Left cardiac atrium (tissue), 4 donors: ENCODE results near the gene HEATR9. TPM values are rescaled to one million over a fixed set of nuclear protein-coding genes. Genes with fewer than 3 reads are reported as not detected.

ENCODE experiments used
- ATAC-seq, 2 donors: fragments of 200-7000 bp; cut with Tn5 transposase; one replicate each; pipeline ENCODE4 v1.9.1; 2020; ENCODE audit warnings: mild to moderate bottlenecking in 2 of 2, moderate library complexity in 2 of 2
- DNase-seq: peaks from one replicate; pipeline ENCODE4 v3.0.0-alpha.2; 2020
- intact Hi-C, 2 donors: fragments of 100-400 bp; cut with DNase I; formaldehyde crosslinking; loops; one replicate each; pipeline versions ENCODE4 v1.14.1 to v1.15.1; 2022 to 2023
- total RNA-seq, 2 donors: library from RNA; stranded (reverse); fragmentation: NEBNext Ultra II Directional; extraction: Animal tissue kit (Norgen Biotek cat#: 25700); gene quantifications; one replicate each; pipeline ENCODE4 v1.2.1, GENCODE V29; 2021
- donor health status: DM: no; HTN: yes; CAD: no.
- donor health status: DM: no; HTN: yes; CAD: no; lungs with severe emphysema.
- donor health status: DM: yes; HTN: yes; CAD: no.
- donor health status: Dilated cardiomyopathy.

The HEATR9 gene
- total RNA-seq, 2 donors from 2014 or later, result not detected

DNA sequence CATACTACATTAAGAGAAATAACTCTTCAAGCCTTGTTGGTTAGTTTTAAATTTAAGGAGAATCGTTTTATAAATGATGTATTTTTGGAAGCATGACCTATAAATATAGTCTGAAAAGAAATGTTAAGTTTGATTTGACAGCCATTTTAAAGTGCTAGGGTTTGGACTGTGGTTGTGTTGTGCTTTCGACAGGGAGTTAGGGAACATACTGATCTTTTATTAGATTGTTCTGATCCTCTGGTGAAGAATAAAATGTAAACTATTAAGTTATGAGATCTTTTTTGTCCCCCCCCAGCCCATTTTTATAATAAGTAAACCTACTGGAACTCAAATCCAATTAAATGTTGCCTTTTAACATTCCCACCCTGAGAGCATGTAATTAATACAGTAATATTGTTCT lies 47.4 kb downstream of the HEATR9 start:
- intact Hi-C loops, result no loop called here
- no peak for DNase-seq
- no peak for ATAC-seq

DNA sequence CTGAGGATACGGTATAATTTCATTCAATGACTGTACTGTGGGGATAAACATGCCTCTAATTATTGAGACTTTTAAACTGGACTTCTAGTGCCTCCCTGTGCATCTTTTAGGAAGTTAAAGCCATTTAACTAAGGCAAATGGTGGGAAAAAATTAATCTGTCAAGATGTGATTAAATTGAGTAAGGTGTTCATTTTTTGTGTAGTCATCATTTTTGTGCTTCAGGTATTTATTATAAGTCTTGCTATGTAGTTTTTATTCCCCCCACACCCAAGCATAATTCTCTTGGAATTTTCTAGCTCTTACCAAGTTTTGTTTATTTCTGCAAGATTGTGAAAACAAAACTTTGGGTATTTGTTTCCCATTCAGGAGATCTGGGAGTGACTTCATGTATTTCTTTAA lies 49.2 kb downstream of the HEATR9 start:
- intact Hi-C loops, result no loop called here
- ATAC-seq, result no peak
- DNase-seq, result no peak

DNA sequence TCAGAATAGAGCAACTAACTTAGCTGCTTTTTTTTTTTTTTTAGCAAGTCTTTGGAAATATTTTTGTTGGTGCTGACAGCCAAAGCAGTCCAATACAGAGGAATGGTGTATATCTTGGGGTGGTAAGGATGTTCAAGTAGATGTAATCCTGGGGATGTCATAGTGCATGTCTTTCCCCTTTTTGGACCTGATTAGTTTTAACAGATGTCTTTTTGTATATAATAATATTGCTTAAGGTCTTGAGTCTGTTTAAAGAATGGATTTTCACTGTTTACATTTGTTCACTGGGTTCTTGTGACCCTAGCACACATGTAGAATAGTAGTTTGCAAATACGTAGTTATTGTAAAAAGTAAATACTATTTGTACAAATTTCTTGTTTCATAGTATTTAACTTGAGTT lies 51.5 kb downstream of the HEATR9 start:
- ATAC-seq, result no peak
- DNase-seq, result no peak
- intact Hi-C loops, result no loop called here

DNA sequence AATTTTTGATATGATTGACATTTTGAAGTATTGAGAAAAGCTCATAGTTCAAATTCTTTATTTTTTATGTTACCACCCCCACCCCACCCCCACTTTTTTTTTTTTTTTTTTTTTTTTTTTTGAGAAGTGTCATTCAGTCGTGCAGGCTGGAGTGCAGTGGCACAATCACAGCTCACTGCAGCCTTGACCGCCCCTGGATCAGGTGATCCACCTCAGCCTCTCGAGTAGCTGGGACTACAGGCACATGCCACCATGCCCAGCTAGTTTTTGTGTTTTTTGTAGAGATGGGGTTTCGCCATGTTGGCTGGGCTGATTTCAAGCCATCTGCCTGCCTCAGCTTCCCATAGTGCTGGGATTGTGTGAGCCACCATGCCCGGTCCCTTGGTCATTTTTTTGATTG lies 52.0 kb downstream of the HEATR9 start:
- ATAC-seq (no peak), DNase-seq (no peak)
- intact Hi-C loops, result no loop called here

DNA sequence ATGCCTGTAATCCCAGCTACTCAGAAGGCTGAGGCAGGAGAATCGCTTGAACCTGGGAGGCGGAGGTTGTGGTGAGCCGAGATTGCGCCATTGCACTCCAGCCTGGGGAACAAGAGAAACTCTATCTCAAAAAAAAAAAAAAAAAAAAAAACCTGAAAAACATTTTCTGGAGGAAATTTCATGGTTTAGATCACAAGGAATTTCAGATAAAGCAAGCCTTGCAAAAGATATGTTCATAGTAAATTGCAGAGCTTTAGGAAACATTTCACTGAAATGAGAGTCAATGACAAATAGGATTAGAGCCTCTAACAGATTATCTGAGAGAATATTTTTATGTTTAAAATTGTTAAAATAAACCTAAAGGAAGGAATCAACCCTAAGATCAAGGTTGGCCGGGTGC lies 56.2 kb downstream of the HEATR9 start:
- DNase-seq, result no peak
- no peak for ATAC-seq
- intact Hi-C loops, result no loop called here

DNA sequence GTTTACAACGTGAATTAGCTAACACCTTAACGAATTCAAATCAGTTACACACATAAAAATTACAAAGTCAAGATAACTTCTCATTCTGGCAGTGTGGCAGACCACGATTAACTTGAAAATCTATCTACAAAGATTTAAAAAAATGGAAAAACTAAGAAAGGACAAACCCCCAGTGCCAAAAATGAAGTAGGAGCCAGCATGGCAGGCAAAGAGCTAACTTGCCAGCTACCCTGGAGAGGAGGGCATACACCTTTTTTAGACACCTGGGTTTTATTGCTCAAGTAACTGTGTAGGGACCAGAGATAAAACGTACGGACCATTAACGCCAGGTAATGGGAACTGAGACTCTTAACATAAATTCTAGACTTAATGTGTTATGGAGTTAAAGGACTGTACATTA lies 56.9 kb downstream of the HEATR9 start:
- intact Hi-C loops, result no loop called here
- no peak for ATAC-seq
- no peak for DNase-seq

DNA sequence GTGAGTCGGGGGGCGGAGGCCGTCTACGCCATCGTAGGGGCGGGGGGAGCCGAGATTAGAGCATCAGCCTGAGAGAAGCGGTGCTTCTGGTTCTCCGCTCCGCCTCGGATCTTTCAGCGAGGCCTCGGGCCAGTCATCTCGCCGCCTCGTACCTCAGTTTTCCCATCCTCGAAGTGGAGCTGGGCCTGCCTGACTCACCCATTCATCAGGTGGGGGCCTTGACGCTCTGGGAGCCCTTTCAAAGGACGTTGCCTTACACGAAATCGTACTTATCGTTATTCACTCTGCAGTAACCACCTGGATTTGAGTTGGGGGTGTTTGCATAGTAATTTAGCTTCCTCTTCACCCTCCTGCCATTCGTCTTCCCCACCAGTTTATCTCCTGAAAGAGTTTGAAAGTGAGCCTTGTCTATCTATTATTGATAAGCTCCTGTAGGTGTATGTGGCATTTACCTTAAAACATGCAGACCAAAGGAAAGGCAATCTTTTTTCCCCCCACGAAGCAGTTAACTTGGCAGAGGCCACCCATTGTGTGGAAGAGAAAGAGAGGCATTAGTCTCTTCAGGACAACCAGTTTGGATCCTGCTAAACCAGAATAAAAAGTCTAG lies 58.7 kb downstream of the HEATR9 start:
- intact Hi-C loops, result loop anchor here in 1 of 2 donors (2.0 kb wide), 1 partner anchor 45 kb away; no protein-coding TSS in a partner anchor
- ATAC-seq (peak in 1 of 2 donors; percentile 29), DNase-seq (no peak)

DNA sequence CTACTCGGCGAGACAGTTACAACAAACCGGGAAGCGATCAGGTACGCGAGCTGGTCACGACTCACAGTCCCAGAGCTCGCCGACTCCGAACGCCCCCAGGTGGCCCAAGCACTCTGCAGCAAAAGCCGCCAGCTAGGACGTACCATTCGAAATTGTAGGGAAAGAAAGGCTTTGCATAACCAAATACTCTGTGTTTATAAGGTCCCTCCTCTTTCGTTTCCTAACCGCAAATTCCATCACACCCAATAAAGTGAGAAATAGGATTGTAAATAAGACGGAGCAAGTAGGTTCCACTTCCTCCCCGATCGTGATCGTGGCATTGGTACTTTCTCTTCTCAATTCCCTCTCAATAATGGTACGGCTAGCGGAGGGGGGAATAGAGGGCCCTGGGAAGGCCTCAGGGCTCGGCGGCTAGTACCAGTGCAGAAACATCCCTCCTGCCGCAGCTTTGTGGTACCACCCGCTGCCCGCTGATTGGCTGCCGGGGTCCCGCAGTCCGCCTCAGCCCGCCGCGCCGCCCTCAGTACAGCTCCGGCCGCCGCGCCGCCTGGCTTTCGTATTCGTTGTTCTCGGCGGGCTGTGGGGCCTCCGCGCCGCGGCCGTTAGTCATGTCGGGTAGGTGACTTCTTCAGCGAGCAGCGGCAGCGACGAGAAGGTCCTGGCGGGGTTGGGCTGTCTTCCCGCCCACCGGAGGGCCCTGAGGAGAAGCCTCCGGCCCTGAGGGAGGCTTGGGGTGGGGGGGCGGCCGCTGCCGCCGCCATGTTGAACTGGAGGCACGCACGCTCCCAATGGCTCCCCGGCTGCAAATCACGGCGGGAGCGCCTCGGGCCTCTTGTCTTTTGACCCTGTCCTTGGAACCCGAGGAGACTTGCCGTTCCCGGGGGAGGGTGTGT lies 59.5 kb downstream of the HEATR9 start, which contains the start of gene TAF15:
Gene TAF15, plus strand, starts transcription at position 523 of the 893 bp plus-strand sequence. Its CDS starts 86 bp downstream, at position 609.
- DNase-seq (peak; percentile 96), ATAC-seq (peak; percentile 98 to 99)
- intact Hi-C loops, result loop anchor here in 1 of 2 donors (2.0 kb wide), 1 partner anchor 44 kb away; no protein-coding TSS in a partner anchor

DNA sequence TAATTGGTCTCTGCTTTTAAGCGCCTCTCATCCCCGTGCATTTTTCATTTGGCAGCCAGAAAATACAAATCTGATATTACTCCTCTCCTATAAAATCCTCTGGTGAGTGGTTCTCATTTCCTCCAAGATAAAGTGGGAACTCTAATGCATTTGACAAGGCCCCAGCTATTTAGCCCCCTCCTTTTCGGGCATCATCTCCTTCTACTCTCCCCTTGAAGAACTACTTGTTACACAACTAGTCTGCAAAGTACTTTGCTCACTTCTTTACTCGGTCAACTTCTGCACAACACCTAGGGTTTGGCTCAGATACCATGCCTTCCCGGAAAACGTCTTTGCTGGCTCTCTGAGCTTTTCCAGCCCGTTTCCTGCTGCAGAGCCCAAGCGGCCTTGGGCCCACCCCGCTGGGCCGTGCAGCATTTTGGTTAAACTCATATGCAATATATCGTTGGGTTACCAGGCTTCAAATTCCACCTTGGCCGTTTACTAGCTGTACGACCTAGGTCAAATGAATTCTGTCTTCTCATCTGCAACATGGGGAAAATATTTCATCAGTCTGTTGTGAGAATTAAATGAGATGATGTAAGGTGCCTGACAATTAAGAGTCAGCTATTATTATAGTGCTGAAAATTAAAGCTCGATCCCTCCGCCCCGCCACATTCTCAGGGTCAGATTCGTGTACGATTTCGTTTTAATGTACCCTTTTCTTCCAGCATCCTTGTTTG lies 60.3 kb downstream of the HEATR9 start:
- DNase-seq (no peak), ATAC-seq (no peak)
- intact Hi-C loops, result loop anchor here in 1 of 2 donors (2.0 kb wide), 1 partner anchor 44 kb away; no protein-coding TSS in a partner anchor

DNA sequence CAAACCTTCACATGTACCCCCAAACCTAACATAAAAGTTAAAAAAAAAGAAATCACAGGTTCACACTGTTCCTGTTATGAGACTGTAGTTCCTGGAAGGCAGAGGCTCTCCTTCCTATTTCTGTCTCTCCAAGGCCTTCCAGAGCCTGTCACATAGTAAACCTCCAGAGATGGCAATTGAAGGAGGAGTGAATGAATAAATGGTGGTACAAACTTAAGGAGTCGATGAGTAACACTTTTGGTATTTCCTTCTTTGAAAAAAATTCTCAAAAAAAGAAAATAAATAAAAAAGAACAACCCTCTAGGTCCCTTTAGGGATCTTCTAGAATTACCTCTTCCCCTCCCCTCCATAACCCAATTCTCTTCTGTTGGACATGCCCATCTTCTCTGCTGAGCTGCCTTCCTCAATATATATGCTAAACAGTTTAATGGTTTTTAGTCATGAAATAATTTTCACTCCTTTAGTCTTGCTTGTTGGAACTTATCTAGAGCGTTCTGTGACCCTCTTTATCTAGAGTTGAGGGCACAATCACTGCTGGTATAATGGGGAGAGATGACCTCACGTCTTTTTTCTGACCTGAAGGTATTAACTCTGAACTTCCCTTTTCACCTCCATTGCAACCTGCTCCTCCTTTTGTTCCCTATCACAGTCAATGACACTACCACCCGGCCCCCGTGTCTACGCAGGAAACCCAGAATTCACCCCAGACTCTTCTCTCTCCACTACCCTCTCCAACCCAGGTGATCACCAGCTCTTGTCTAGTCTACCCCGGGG lies 61.1 kb downstream of the HEATR9 start:
- intact Hi-C loops, result loop anchor here in 1 of 2 donors (2.0 kb wide), 1 partner anchor 43 kb away; no protein-coding TSS in a partner anchor
- ATAC-seq, result no peak
- no peak for DNase-seq

Other genes starting within 250 kb of the HEATR9 start
- 10 to 100 TPM; 23.9 to 24.7 TPM for gene RASL10B, start 137.3 kb downstream of the HEATR9 start, total RNA-seq
- 1 to 10 TPM in 1 of 2 donors, under 1 TPM in 1; 0.47 to 1.1 TPM for gene GAS2L2, start 115.7 kb downstream of the HEATR9 start, total RNA-seq
- gene C17orf50, start 108.0 kb downstream of the HEATR9 start, total RNA-seq, result not detected
- 10 to 100 TPM in 1 of 2 donors, 1 to 10 TPM in 1; 5.0 to 10.3 TPM for gene MMP28, start 73.2 kb downstream of the HEATR9 start, total RNA-seq
- 100 to 1,000 TPM in 1 of 2 donors, 10 to 100 TPM in 1; 97.3 to 119 TPM for gene TAF15, start 59.4 kb downstream of the HEATR9 start, total RNA-seq
- 1 to 10 TPM; 1.7 to 8.6 TPM for gene CCL5, start 11.5 kb upstream of the HEATR9 start, total RNA-seq
- gene RDM1, start 61.9 kb upstream of the HEATR9 start, total RNA-seq, result not detected
- not detected for gene LYZL6, start 74.8 kb upstream of the HEATR9 start, total RNA-seq
- under 1 TPM in 1 of 2 donors, not detected in 1; 0.27 TPM for gene CCL16, start 112.6 kb upstream of the HEATR9 start, total RNA-seq
- gene CCL14, start 117.8 kb upstream of the HEATR9 start, total RNA-seq, result 10 to 100 TPM in 1 of 2 donors, 1 to 10 TPM in 1; 7.2 to 47.7 TPM
- not detected for gene CCL15, start 132.7 kb upstream of the HEATR9 start, total RNA-seq
- 1 to 10 TPM in 1 of 2 donors, not detected in 1; 1.8 TPM for gene CCL23, start 149.1 kb upstream of the HEATR9 start, total RNA-seq
- gene CCL18, start 195.4 kb upstream of the HEATR9 start, total RNA-seq, result 10 to 100 TPM; 10.2 to 16.0 TPM
- gene CCL3, start 221.3 kb upstream of the HEATR9 start, total RNA-seq, result 1 to 10 TPM in 1 of 2 donors, under 1 TPM in 1; 0.82 to 1.1 TPM
- 1 to 10 TPM in 1 of 2 donors, under 1 TPM in 1; 0.86 to 2.3 TPM for gene CCL4, start 234.9 kb upstream of the HEATR9 start, total RNA-seq